ENCODE measurements around the gene GNPTG.
A peak's percentile ranks its signal among the peaks of the same experiment; 100 is the strongest.

The GNPTG gene

GRCh38 chr16:1323296-1324239 lies 28.2 kb upstream of the GNPTG start:
- Histone ChIP-seq H3K36me3 (ENCODE audit: low read depth) (peaks cover 49% of the 10 kb centered on the region), H3K27ac (ENCODE audit: poor library complexity, severe bottlenecking) (no peak overlapping the region), H3K27me3 (ENCODE audit: insufficient read depth, poor library complexity, severe bottlenecking) (no peaks in the 10 kb centered on the region), H3K9me3 (ENCODE audit: severe bottlenecking) (no peaks in the 10 kb centered on the region), H3K4me1 (ENCODE audit: insufficient read depth, poor library complexity, severe bottlenecking) (no peaks in the 10 kb centered on the region), H3K4me3 (ENCODE audit: severe bottlenecking) (no peak overlapping the region)
- TF ChIP-seq CTCF (IDR thresholded peaks at IDR 0.05; ENCODE audit: poor library complexity, severe bottlenecking) = no peak
- no peak for DNase-seq (ENCODE audit: low spot score)
- ATAC-seq (ENCODE audit: low read depth) = no peak

GRCh38 chr16:1324286-1324826 lies 27.4 kb upstream of the GNPTG start:
- DNase-seq (ENCODE audit: low spot score) = no peak
- no peak overlapping the region for H3K27ac ChIP-seq (ENCODE audit: poor library complexity, severe bottlenecking)
- no peaks in the 10 kb centered on the region for H3K27me3 ChIP-seq (ENCODE audit: insufficient read depth, poor library complexity, severe bottlenecking)
- peaks cover 41% of the 10 kb centered on the region for H3K36me3 ChIP-seq (ENCODE audit: low read depth)
- ATAC-seq (ENCODE audit: low read depth) = no peak
- H3K4me1 ChIP-seq (ENCODE audit: insufficient read depth, poor library complexity, severe bottlenecking) = no peaks in the 10 kb centered on the region
- H3K9me3 ChIP-seq (ENCODE audit: severe bottlenecking) = no peaks in the 10 kb centered on the region
- H3K4me3 ChIP-seq (ENCODE audit: severe bottlenecking) = no peak overlapping the region
- TF ChIP-seq CTCF (IDR thresholded peaks at IDR 0.05; ENCODE audit: poor library complexity, severe bottlenecking) = no peak

GRCh38 chr16:1325261-1325660 lies 26.5 kb upstream of the GNPTG start:
- DNase-seq (ENCODE audit: low spot score) (no peak), ATAC-seq (ENCODE audit: low read depth) (no peak)
- no peaks in the 10 kb centered on the region for H3K27me3 ChIP-seq (ENCODE audit: insufficient read depth, poor library complexity, severe bottlenecking)
- H3K36me3 ChIP-seq (ENCODE audit: low read depth) = peaks cover 32% of the 10 kb centered on the region
- H3K4me1 ChIP-seq (ENCODE audit: insufficient read depth, poor library complexity, severe bottlenecking) = no peaks in the 10 kb centered on the region
- no peak overlapping the region for H3K4me3 ChIP-seq (ENCODE audit: severe bottlenecking)
- H3K9me3 ChIP-seq (ENCODE audit: severe bottlenecking) = no peaks in the 10 kb centered on the region
- no peak for TF ChIP-seq CTCF (IDR thresholded peaks at IDR 0.05; ENCODE audit: poor library complexity, severe bottlenecking)
- no peak overlapping the region for H3K27ac ChIP-seq (ENCODE audit: poor library complexity, severe bottlenecking)

GRCh38 chr16:1325673-1326371 lies 25.9 kb upstream of the GNPTG start:
- H3K36me3 ChIP-seq (ENCODE audit: low read depth) = peaks cover 27% of the 10 kb centered on the region

More at GRCh38 chr16:1325673-1326371, 25.9 kb upstream of the GNPTG start:
- H3K4me1 ChIP-seq (ENCODE audit: insufficient read depth, poor library complexity, severe bottlenecking) = no peaks in the 10 kb centered on the region
- DNase-seq (ENCODE audit: low spot score) (no peak), ATAC-seq (ENCODE audit: low read depth) (peak; percentile 20; the same call in 2 of the 3 replicates)
- H3K4me3 ChIP-seq (ENCODE audit: severe bottlenecking) = no peak overlapping the region
- no peaks in the 10 kb centered on the region for H3K27me3 ChIP-seq (ENCODE audit: insufficient read depth, poor library complexity, severe bottlenecking)
- no peak overlapping the region for H3K27ac ChIP-seq (ENCODE audit: poor library complexity, severe bottlenecking)
- H3K9me3 ChIP-seq (ENCODE audit: severe bottlenecking) = no peaks in the 10 kb centered on the region
- TF ChIP-seq CTCF (IDR thresholded peaks at IDR 0.05; ENCODE audit: poor library complexity, severe bottlenecking) = no peak

All from RWPE2 (cell line).